ENCODE data around the gene UBE4B. TPM values are rescaled to one million over a fixed set of nuclear protein-coding genes. Genes with fewer than 3 reads are reported as not detected.

Gene UBE4B
- total RNA-seq, 1 donor from 2014 or later, result 37.7 TPM

DNA sequence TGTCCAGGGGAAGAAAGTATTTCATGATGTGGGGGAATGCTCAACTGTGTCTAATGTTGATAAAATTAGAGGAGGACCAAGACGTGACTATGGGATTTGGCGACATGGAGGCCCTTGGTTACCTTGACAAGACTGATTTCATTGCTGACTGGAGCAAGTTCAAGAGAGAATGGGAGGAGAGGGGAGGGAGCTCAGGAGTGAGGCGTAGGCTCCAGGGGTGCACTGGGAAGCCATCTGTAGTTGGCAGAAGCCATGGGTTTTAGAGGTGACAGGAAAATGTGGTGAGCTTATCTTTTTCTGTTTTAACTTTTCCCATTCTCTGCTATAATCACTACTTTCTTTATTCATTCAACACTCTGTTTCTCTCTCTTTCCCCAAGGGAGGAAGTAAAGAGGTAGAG is 15.8 kb downstream of the UBE4B start:
- Mint-ChIP-seq H3K27me3 (ENCODE audit: low read depth) (no peaks in the 10 kb centered on the region), H3K27ac (no peak overlapping the region), H3K4me3 (ENCODE audit: low read depth) (no peak overlapping the region), H3K4me1 (ENCODE audit: low read depth) (peaks cover 2% of the 10 kb centered on the region), H3K9me3 (no peaks in the 10 kb centered on the region), H3K36me3 (ENCODE audit: low read depth) (peaks cover 15% of the 10 kb centered on the region)
- intact Hi-C loops (cut with micrococcal nuclease), result no loop called here
- DNase-seq (ENCODE audit: low spot score), result no peak

DNA sequence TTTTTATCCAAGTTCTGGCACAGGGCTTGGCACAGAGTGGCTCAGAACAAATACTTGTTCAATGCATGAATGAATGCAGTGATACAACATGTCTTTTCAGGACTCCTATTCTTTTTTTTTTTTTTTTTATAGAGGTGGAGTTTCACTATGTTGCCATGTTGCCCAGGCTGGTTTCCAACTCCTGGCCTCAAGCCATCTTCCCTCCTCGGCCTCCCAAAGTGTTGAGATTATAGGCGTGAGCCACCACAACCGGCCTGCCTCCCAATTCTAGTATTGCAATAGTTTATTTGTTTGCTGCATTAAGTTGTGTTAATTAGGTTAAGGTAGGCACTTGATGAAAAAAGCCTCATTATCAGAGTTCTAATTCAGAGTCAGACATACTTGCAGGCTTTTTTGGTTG is 17.9 kb downstream of the UBE4B start:
- Mint-ChIP-seq H3K9me3 (no peaks in the 10 kb centered on the region), H3K36me3 (ENCODE audit: low read depth) (peaks cover 15% of the 10 kb centered on the region), H3K4me1 (ENCODE audit: low read depth) (peaks cover 2% of the 10 kb centered on the region), H3K27me3 (ENCODE audit: low read depth) (no peaks in the 10 kb centered on the region), H3K4me3 (ENCODE audit: low read depth) (no peak overlapping the region), H3K27ac (no peak overlapping the region)
- intact Hi-C loops (cut with micrococcal nuclease), result no loop called here
- no peak for DNase-seq (ENCODE audit: low spot score)

DNA sequence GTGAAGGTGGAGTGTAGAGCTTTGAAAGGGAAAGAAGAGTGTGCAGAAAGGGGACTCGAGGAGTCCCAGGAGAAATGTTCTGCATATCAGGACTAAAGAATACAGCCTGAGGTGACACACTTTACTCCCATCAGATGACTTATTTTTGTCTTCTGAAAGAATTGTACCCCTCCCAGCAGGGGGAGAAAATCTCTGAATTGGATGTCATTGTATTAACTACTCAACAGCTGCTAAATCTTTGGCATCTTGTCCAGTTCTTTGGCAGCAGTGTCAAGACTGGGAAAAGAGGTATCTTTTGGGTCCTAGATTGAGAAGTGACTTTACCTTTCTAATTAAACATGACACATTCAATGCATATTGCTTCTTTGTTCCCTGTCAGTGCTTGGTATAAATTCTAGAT is 18.9 kb downstream of the UBE4B start:
- Mint-ChIP-seq H3K9me3 (no peaks in the 10 kb centered on the region), H3K4me3 (ENCODE audit: low read depth) (no peak overlapping the region), H3K4me1 (ENCODE audit: low read depth) (peaks cover 2% of the 10 kb centered on the region), H3K27ac (no peak overlapping the region), H3K36me3 (ENCODE audit: low read depth) (peaks cover 15% of the 10 kb centered on the region), H3K27me3 (ENCODE audit: low read depth) (no peaks in the 10 kb centered on the region)
- DNase-seq (ENCODE audit: low spot score), result no peak
- intact Hi-C loops (cut with micrococcal nuclease), result no loop called here

DNA sequence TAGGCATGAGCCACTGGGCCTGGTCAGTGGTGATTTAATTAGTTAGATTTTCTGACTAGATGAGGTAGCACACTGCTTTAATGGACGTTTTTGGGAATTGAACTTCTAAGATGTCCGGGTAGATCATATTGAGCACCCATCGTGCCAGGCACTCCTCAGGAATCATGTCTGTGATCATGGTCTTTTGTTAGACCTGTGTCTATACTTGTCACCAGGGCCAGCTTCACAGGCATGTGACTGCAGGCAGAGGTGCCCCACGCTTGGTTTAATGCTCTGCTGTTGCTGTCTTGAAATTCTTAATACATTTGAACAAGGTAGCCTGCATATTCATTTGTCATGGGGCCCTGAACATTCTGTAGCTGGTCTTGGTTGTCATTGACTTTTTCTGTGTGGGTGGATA is 19.6 kb downstream of the UBE4B start:
- H3K27ac Mint-ChIP-seq, result no peak overlapping the region
- no peak for DNase-seq (ENCODE audit: low spot score)
- no peak overlapping the region for H3K4me3 Mint-ChIP-seq (ENCODE audit: low read depth)
- no peaks in the 10 kb centered on the region for H3K27me3 Mint-ChIP-seq (ENCODE audit: low read depth)
- peaks cover 2% of the 10 kb centered on the region for H3K4me1 Mint-ChIP-seq (ENCODE audit: low read depth)
- intact Hi-C loops (cut with micrococcal nuclease), result no loop called here
- H3K36me3 Mint-ChIP-seq (ENCODE audit: low read depth), result peaks cover 10% of the 10 kb centered on the region
- H3K9me3 Mint-ChIP-seq, result no peaks in the 10 kb centered on the region

DNA sequence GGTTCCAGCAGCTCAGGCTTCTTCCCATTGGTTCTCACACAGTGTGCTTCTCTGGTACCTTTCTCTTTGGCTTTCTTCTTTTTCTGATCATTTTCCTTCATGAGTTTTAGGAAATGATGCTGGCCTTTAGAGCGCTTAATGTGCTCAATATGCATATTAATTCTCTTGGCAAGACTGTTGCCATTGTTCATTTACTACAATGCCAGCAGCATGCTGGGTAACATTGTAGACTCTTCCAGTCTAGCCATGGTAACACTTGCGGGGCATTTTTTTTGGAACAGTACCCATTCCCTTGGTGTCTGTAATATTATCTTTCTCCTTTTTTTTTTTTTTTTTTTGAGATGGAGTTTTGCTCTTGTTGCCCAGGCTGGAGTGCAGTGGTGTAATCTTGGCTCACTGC is 21.7 kb downstream of the UBE4B start:
- H3K27ac Mint-ChIP-seq, result no peak overlapping the region

DNA sequence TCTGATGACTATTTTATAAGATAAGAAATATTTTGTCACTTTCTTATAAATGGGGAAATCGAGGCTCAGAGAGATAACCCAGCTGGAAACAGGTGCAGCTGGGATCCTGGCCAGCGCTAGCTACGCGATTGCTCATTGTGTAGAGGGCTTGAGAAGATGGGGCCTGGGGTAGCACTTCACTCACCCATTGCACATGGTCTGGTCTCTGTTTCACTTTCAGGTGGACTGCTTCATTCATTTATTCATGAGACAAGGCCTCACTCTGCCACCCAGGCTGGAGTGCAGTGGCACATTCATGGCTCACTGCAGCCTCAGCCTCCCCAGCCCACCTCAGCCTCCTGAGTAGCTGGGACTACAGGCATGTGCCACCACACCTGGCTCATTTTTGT is 23.8 kb downstream of the UBE4B start:
- no peak for DNase-seq (ENCODE audit: low spot score)
- intact Hi-C loops (cut with micrococcal nuclease), result no loop called here
- Mint-ChIP-seq H3K4me3 (ENCODE audit: low read depth) (no peak overlapping the region), H3K27ac (no peak overlapping the region), H3K27me3 (ENCODE audit: low read depth) (no peaks in the 10 kb centered on the region), H3K36me3 (ENCODE audit: low read depth) (no peaks in the 10 kb centered on the region), H3K4me1 (ENCODE audit: low read depth) (peaks cover 2% of the 10 kb centered on the region), H3K9me3 (no peaks in the 10 kb centered on the region)

More for the DNA sequence above, 21.7 kb downstream of the UBE4B start:
- no peaks in the 10 kb centered on the region for H3K27me3 Mint-ChIP-seq (ENCODE audit: low read depth)
- no peaks in the 10 kb centered on the region for H3K9me3 Mint-ChIP-seq
- H3K4me1 Mint-ChIP-seq (ENCODE audit: low read depth), result peaks cover 2% of the 10 kb centered on the region
- peaks cover 4% of the 10 kb centered on the region for H3K36me3 Mint-ChIP-seq (ENCODE audit: low read depth)
- intact Hi-C loops (cut with micrococcal nuclease), result no loop called here
- no peak for DNase-seq (ENCODE audit: low spot score)
- H3K4me3 Mint-ChIP-seq (ENCODE audit: low read depth), result no peak overlapping the region

DNA sequence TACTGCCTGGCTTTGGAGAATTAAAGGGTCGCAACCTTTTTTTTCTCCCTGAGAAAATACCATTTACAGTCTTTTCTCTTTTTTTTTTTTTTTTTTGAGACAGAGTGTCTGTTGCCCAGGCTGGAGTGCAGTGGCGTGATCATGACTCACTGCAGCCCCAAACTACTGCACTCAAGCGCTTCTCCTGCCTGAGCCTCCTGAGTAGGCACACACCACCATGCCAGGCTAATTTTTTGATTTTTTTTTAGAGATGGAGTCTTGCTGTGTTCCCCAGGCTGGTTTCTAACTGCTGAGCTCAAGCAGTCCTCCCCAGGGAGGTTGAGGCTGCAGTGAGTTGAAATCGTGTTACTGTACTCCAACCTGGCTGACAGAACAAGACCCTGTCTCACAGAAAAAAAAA is 24.6 kb downstream of the UBE4B start:
- Mint-ChIP-seq H3K4me3 (ENCODE audit: low read depth) (no peak overlapping the region), H3K36me3 (ENCODE audit: low read depth) (no peaks in the 10 kb centered on the region), H3K27ac (no peak overlapping the region), H3K27me3 (ENCODE audit: low read depth) (no peaks in the 10 kb centered on the region), H3K4me1 (ENCODE audit: low read depth) (peaks cover 2% of the 10 kb centered on the region), H3K9me3 (no peaks in the 10 kb centered on the region)
- intact Hi-C loops (cut with micrococcal nuclease), result no loop called here
- DNase-seq (ENCODE audit: low spot score), result no peak

DNA sequence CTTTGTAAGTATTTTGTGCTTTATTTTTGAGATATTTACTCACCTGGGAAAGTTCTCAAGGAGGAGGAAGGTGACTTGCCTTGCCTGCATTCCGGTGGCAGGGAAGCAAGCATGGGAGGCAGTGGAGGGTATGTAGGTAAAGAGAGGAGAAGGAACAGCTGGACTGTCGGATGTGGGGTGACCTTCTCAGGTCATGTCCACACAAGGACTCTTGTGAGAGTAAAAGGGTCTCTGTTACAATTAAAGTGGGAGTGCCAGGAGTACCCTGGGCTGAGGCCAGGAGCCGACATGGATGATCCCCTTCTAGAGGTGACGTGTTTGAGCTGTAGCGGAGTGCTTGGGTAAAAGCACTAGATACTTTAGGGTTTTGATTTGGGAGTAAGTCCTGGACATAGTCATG is 25.0 kb downstream of the UBE4B start:
- H3K27me3 Mint-ChIP-seq (ENCODE audit: low read depth), result no peaks in the 10 kb centered on the region
- no peak overlapping the region for H3K4me3 Mint-ChIP-seq (ENCODE audit: low read depth)
- intact Hi-C loops (cut with micrococcal nuclease), result no loop called here
- H3K4me1 Mint-ChIP-seq (ENCODE audit: low read depth), result no peaks in the 10 kb centered on the region
- no peaks in the 10 kb centered on the region for H3K9me3 Mint-ChIP-seq
- DNase-seq (ENCODE audit: low spot score), result no peak
- no peak overlapping the region for H3K27ac Mint-ChIP-seq
- no peaks in the 10 kb centered on the region for H3K36me3 Mint-ChIP-seq (ENCODE audit: low read depth)

DNA sequence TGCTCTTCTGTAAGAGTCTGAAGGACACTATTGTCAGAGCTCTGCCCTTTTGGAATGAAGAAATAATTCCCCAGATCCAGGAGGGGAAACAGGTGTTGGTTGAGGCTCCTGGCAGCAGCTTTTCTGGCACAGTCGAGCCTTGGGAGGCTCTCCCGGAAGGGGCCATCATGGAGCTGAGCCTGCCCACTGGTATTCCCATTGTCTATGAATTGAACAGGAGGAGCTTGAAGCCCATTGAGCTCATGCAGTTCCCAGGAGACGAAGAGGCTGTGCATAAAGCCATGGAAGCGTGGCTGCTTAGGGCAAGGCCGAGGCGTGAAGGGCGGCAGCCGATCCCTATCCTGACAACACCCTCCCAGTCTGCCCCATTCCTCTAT is 26.6 kb downstream of the UBE4B start:
- H3K4me1 Mint-ChIP-seq (ENCODE audit: low read depth), result peaks cover 7% of the 10 kb centered on the region
- intact Hi-C loops (cut with micrococcal nuclease), result no loop called here
- H3K36me3 Mint-ChIP-seq (ENCODE audit: low read depth), result no peaks in the 10 kb centered on the region
- no peak overlapping the region for H3K4me3 Mint-ChIP-seq (ENCODE audit: low read depth)
- H3K9me3 Mint-ChIP-seq, result no peaks in the 10 kb centered on the region
- no peak for DNase-seq (ENCODE audit: low spot score)
- no peaks in the 10 kb centered on the region for H3K27me3 Mint-ChIP-seq (ENCODE audit: low read depth)
- no peak overlapping the region for H3K27ac Mint-ChIP-seq

DNA sequence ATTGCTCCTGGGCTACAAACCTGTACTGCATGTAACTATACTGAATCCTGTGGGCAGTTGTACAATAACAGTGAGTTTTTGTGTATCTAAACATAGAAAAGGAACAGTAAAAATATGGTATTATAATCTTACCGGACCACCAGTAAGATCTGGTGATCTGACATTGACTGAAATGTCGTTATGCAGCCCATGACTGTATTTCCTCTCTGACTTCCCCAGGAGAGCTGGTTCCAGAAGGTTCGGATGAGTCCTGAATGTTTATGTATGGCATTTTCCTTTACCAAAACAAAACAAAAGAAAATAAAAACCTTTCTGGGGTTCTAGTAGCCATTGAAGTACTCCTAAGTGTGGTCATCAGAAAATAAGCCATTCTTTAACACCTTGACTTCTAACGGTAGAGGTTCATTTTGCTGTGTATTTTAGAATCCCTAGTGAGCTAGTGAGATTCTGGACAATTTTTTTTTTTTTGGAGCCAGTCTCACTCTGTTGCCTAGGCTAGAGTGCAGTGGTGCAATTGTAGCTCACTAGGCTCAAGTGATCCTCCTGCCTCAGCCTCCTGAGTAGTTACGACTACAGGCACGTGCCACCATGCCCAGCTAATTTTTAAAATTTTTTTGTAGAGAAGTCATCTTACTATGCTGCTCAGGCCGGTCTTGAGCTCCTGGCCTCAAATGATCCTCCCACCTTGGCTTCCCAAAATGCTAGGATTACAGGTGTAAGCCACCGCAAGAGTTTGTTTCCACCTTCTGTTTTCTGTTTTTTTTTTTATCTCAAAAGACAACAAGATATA is 27.7 kb downstream of the UBE4B start:
- H3K9me3 Mint-ChIP-seq, result no peaks in the 10 kb centered on the region
- no peak for DNase-seq (ENCODE audit: low spot score)
- H3K4me1 Mint-ChIP-seq (ENCODE audit: low read depth), result peaks cover 12% of the 10 kb centered on the region
- no peak overlapping the region for H3K4me3 Mint-ChIP-seq (ENCODE audit: low read depth)
- H3K36me3 Mint-ChIP-seq (ENCODE audit: low read depth), result no peaks in the 10 kb centered on the region
- no peaks in the 10 kb centered on the region for H3K27me3 Mint-ChIP-seq (ENCODE audit: low read depth)
- H3K27ac Mint-ChIP-seq, result no peak overlapping the region
- intact Hi-C loops (cut with micrococcal nuclease), result no loop called here

DNA sequence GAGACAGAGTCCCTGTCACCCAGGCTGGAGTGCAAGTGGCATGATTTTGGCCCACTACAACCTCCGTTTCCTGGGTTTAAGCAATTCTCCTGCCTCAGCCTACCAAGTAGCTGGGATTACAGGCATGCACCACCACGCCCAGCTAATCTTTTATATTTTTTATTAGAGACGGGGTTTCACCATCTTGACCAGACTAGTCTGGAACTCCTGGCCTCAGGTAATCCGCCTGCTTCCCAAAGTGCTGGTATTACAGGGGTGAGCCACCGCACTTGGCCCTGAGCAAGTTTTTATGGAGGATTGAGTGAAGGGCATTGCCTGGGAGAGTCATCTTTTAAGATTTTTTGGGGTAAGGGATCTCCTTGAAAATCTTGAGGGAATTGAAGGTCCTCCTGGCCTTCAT is 28.5 kb downstream of the UBE4B start:
- no peak for DNase-seq (ENCODE audit: low spot score)
- Mint-ChIP-seq H3K27me3 (ENCODE audit: low read depth) (no peaks in the 10 kb centered on the region), H3K36me3 (ENCODE audit: low read depth) (no peaks in the 10 kb centered on the region), H3K27ac (no peak overlapping the region), H3K9me3 (no peaks in the 10 kb centered on the region), H3K4me3 (ENCODE audit: low read depth) (no peak overlapping the region), H3K4me1 (ENCODE audit: low read depth) (peaks cover 12% of the 10 kb centered on the region)
- intact Hi-C loops (cut with micrococcal nuclease), result no loop called here

DNA sequence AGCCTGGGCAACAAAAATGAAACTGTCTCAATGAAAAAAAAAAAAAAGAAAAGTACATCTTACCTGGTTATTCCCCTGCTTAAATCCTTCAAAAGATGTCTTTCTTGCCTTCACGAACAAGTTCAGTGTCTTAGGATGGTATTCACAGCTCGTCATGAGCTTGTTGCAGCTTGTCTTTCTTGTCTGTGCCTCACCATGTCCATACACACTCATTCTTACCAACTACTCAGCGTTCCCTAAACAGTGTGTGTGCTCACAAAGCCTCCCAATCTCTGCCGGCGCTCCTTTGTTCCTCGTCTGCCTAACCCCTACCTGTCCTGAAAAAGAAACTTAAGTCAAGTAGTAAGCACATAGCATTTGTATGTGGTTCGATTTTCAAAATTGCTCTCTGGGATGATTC is 31.1 kb downstream of the UBE4B start:
- Mint-ChIP-seq H3K9me3 (no peaks in the 10 kb centered on the region), H3K4me1 (ENCODE audit: low read depth) (peaks cover 15% of the 10 kb centered on the region), H3K27me3 (ENCODE audit: low read depth) (no peaks in the 10 kb centered on the region), H3K4me3 (ENCODE audit: low read depth) (no peak overlapping the region), H3K36me3 (ENCODE audit: low read depth) (peaks cover under 1% of the 10 kb centered on the region), H3K27ac (no peak overlapping the region)
- no peak for DNase-seq (ENCODE audit: low spot score)
- intact Hi-C loops (cut with micrococcal nuclease), result no loop called here

DNA sequence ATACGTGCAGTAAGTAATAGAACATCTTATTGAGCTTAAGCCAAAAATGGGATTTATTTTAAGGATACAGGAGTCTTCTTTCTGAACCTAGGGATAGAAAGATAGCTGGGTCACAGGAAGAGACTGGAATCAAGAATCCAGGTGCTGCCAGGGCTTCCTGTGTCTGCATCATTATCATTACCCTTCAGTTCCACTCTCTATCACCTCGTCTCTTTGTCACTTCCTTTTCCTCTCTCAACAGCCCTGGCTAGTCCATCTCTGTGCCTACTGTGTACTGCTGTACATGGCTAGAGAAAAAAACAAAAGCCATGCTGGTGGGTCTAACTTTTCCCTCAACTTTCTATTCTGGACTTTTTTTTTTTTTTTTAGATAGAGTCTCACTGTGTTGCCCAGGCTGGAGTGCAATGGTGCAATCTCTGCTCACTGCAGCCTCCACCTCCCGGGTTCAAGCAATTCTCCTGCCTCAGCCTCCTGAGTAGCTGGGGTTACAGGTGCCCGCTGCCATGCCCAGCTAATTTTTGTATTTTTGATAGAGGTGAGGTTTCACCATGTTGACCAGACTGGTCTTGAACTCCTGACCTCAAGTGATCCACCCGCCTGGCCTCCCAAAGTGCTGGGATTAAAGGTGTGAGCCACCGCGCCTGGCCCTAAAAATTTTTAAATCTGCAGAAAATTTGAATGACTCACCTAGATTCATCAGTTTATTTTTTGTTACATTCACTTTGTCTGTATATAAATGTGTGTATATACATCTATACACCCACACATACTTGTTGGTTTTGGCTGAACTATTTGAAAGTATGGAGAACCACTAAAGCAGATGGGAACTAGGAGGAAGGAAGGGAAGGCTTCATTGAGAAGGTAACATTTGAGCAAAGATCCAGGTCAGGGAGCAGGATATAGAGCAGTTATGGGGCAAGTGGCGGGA is 31.9 kb downstream of the UBE4B start:
- H3K27me3 Mint-ChIP-seq (ENCODE audit: low read depth), result no peaks in the 10 kb centered on the region
- no peak for DNase-seq (ENCODE audit: low spot score)
- H3K27ac Mint-ChIP-seq, result no peak overlapping the region
- peaks cover 5% of the 10 kb centered on the region for H3K36me3 Mint-ChIP-seq (ENCODE audit: low read depth)
- H3K4me1 Mint-ChIP-seq (ENCODE audit: low read depth), result peaks cover 15% of the 10 kb centered on the region
- no peak overlapping the region for H3K4me3 Mint-ChIP-seq (ENCODE audit: low read depth)
- intact Hi-C loops (cut with micrococcal nuclease), result no loop called here
- H3K9me3 Mint-ChIP-seq, result no peaks in the 10 kb centered on the region
